Stimulated activated CD4-positive, alpha-beta T cell treated with anti-CD3 and anti-CD28 coated beads, TNF-alpha, amount 100 ng/mL, for 4 hours (primary cell): ENCODE measurements around the gene HMGB2.

Experiments used
- DNase-seq, 3 experiments: peaks; one replicate each; pipeline ENCODE4 v3.0.0-alpha.2; 2020; ENCODE audit warnings: low read depth in 3 of 3

Gene HMGB2

GRCh38 chr4:173334085-173334890, at the start of gene HMGB2:
HMGB2 (minus strand) TSS chr4:173334358; CDS start chr4:173333649, 709 bp downstream.
- peak; percentile 99 for DNase-seq

- no peak for DNase-seq
Observed at GRCh38 chr4:173382349-173382748, 48.2 kb upstream of the HMGB2 start.

GRCh38 chr4:173381610-173382009, 47.5 kb upstream of the HMGB2 start:
- no peak for DNase-seq

GRCh38 chr4:173380987-173381386, 46.8 kb upstream of the HMGB2 start:
- no peak for DNase-seq

- no peak for DNase-seq
Observed at GRCh38 chr4:173379929-173380328, 45.8 kb upstream of the HMGB2 start.

- DNase-seq: no peak
Observed at GRCh38 chr4:173374588-173374987, 40.4 kb upstream of the HMGB2 start.

GRCh38 chr4:173371292-173372192, 37.4 kb upstream of the HMGB2 start:
- peak in 2 of 3 experiments; percentile 2 to 14 for DNase-seq

- DNase-seq: peak; percentile 94 to 96 (median 95)
Observed at GRCh38 chr4:173370477-173371291, 36.5 kb upstream of the HMGB2 start, which contains the start of gene SAP30. SAP30 (plus strand) TSS chr4:173370954; CDS start chr4:173371183, 229 bp downstream.

GRCh38 chr4:173370130-173370476, 35.9 kb upstream of the HMGB2 start:
- peak in 2 of 3 experiments; percentile 32 to 35 for DNase-seq

GRCh38 chr4:173367946-173368345, 33.8 kb upstream of the HMGB2 start:
- no peak for DNase-seq

GRCh38 chr4:173367285-173367684, 33.1 kb upstream of the HMGB2 start:
- no peak for DNase-seq

GRCh38 chr4:173365359-173365996, 31.3 kb upstream of the HMGB2 start:
- DNase-seq: no peak

- no peak for DNase-seq
Observed at GRCh38 chr4:173362666-173363065, 28.5 kb upstream of the HMGB2 start.

GRCh38 chr4:173360587-173361221, 26.5 kb upstream of the HMGB2 start:
- DNase-seq: no peak

- DNase-seq: no peak
Observed at GRCh38 chr4:173357939-173358338, 23.8 kb upstream of the HMGB2 start.

GRCh38 chr4:173347467-173347866, 13.3 kb upstream of the HMGB2 start:
- DNase-seq: no peak

- DNase-seq: no peak
Observed at GRCh38 chr4:173346074-173346473, 11.9 kb upstream of the HMGB2 start.

- no peak for DNase-seq
Observed at GRCh38 chr4:173345648-173346047, 11.5 kb upstream of the HMGB2 start.

- DNase-seq: no peak
Observed at GRCh38 chr4:173343832-173344397, 9.8 kb upstream of the HMGB2 start.

GRCh38 chr4:173337463-173337862, 3.3 kb upstream of the HMGB2 start:
- DNase-seq: no peak
